Esophagus muscularis mucosa (tissue), 4 donors: ENCODE data around the gene ADAMTSL1.

Source experiments
- CTCF ChIP-seq, 3 experiments: fragments of 200-600 bp in 2 of 3; fragments of 450-650 bp in 1 of 3; sonication (generic) in 2 of 3; IDR thresholded peaks; one replicate each; pipeline ENCODE4 v1.5.1; 2017 to 2019; ENCODE audit warnings: antibody characterized with exemption in 3 of 3, mild to moderate bottlenecking in 2 of 3, moderate library complexity in 1 of 3
- EP300 ChIP-seq: sonication (generic); formaldehyde crosslinking; IDR thresholded peaks from one replicate; pipeline ENCODE4 v1.6.1; 2017; ENCODE audit warnings: antibody characterized with exemption
- POLR2A ChIP-seq: fragments of 450-650 bp; IDR thresholded peaks from one replicate; pipeline ENCODE4 v1.6.1; 2017; ENCODE audit warnings: antibody characterized with exemption, moderate library complexity, mild to moderate bottlenecking, low read depth
- POLR2AphosphoS5 ChIP-seq, 2 donors: sonication (generic); formaldehyde crosslinking; IDR thresholded peaks; one replicate each; pipeline ENCODE4 v1.6.1; 2017; ENCODE audit warnings: antibody characterized with exemption in 2 of 2

GRCh38 chr9:18617759-18618158 lies 143.8 kb downstream of the ADAMTSL1 start:
- no peak for TF ChIP-seq CTCF (IDR thresholded peaks at IDR 0.05)
- no peak for TF ChIP-seq EP300
- TF ChIP-seq POLR2A, result no peak
- TF ChIP-seq POLR2AphosphoS5 (IDR thresholded peaks at IDR 0.05), result no peak
